Stimulated activated CD8-positive, alpha-beta memory T cell treated with anti-CD3 and anti-CD28 coated beads, Interleukin-15, amount 100 ng/mL, for 1 hour (primary cell): Measurements from ENCODE around the gene HIBADH.
A peak's percentile ranks its signal among the peaks of the same experiment; 100 is the strongest.

Experiments
- DNase-seq: peaks from one replicate; pipeline ENCODE4 v3.0.0-alpha.2; 2020; ENCODE audit warnings: low read depth

Gene HIBADH

GRCh38 chr7:27662490-27663205, at the start of gene HIBADH:
HIBADH (minus strand) TSS chr7:27662883; CDS start chr7:27662788, 95 bp downstream.
- peak; percentile 89 for DNase-seq

DNA sequence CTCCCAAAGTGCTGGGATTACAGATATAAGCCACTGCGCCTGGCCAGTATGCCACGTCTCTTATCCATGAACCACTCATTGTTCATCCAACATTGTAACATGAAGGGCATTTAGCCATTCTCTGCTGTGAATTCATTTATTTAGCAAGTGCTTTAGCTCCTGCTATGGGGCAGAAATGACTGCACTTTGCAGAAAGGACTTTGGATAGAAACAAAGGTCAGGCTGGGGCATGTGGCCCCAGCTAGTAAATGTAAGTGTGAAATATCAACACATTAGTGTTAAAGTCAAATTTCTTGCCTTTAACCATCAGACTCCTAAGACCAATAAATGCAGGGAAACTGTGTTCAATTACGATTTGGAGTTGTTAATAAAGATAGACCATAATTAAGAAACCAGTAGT, 49.5 kb upstream of the HIBADH start:
- DNase-seq: no peak

DNA sequence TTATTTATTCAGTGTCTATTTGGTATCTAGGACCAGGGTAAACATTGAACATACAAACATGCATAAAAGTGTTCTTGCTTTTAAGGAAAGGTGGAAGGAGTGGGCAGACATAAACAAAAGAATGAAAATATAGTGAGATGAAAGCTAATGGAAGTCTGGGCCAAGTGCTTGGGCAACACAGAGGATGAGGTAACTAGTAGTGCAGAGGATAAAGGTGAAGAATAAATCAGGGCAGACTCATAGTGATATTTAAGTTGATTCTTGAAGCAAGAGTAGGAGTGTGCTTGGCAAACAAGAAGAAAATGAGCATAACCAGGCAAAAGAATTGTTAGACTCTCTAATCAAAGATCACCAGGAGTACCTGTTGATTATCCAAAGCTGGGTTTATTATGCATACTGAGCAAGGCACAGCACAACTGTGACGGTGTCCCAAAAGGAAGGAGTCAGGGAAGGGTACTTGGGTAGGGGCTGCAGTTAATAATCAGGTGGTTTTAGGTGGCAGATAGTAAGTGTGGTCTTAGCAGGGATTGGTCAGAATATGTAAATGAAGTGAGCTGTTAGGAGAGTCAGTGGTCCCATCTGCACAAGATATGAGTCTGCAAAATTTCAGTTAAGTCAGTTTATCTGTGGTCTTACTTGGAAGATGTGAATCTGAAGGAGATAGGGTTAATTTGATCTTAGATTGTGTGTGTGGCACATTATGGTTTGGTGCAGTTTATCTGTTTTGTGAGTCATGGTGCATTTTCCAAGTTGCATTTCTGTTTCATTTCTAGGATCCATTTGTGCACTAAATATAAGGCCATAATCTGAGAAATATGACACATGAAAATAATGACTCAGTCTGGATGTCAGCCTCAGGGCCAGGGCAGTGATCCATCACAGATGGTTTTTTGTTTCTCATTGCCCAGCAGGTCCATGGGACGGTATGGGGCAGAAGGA, 46.7 kb upstream of the HIBADH start:
- DNase-seq: no peak

DNA sequence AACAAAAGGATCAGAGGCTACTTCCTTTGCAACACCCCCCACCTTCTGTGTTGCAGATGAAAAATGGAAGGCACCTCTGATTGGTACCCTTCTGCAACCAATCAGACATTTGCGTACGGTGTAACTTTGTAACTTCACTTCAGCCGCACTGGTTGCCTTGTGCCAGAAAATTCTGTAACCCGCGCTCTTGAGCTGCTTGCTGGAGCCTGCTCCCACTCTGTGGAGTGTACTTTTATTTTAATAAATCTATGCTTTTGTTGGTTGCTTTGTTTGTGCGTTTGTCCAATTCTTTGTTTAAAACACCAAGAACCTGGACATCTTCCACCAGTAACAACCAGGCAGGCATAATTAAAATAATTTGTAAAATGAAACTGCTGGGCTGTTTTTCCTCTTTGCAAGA, 45.8 kb upstream of the HIBADH start:
- no peak for DNase-seq

- no peak for DNase-seq
These were observed 42.5 kb upstream of the HIBADH start for GRCh38 chr7:27705200-27705594.

- DNase-seq: no peak
These were observed 41.9 kb upstream of the HIBADH start for GRCh38 chr7:27704422-27705199.

DNA sequence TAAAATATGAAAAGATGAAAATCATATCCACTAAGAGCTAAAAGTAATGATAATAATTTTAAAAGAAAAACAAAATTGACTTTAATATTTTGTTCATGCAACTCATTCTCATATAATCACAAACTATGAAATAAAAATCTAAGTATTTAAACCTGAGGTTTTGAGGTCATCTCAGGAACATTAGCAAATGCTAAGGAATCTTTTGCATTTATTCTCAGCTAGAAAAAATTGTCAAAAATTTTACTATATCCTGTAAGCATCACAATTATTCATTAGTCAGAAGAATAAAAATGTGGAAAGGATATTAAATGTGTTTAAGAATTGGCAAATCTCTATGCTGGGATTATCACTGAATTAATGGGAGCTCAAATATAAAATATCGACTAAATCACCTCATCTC, 40.5 kb upstream of the HIBADH start:
- no peak for DNase-seq

GRCh38 chr7:27700501-27700900, 37.8 kb upstream of the HIBADH start:
- DNase-seq: no peak

DNA sequence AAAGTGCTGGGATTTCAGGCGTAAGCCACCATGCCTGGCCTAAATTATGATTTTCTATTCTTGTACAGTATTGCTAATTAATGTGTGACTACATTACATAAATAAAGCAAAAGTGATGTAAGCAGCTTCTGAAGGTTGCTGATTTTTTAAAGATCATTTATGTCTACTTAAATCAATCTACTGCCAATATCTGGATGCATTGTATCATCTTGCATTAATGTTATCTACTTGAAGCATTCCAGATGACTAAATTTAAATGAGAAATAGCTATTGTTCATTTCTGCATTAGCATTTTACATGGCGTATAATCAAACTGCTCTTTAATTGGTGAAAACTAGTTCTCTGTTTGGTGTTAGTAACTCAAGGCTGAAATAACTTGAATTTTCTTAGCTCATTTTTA, 37.1 kb upstream of the HIBADH start:
- DNase-seq: no peak

DNA sequence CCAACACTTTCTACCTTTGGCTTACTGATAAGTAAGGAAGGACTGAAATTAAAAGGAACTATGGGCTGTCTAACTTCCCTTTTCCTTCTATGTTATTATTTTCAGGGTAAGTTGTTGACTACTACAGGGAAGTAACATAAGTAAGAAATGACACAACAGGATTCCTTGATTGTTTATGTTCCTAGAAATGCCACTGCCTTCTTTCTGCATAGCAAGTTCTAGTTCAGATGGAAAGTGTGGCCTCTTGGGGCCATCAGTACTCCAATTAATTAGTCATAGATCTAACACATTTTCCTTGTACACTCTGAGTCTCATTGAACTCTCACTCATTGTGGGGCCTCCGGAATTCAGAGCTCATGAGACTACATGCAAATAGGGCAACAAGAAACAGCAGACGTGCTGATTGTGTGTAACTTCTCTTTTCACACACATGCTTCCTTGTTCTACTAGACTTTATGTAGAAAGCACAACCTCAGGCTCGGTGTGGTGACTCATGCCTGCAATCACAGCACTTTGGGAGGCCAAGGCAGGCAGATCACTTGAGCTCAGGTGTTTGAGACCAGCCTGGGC, 35.3 kb upstream of the HIBADH start:
- DNase-seq: no peak

GRCh38 chr7:27695096-27695495, 32.4 kb upstream of the HIBADH start:
- DNase-seq: no peak

GRCh38 chr7:27693794-27694193, 31.1 kb upstream of the HIBADH start:
- DNase-seq: no peak

- no peak for DNase-seq
These were observed 28.0 kb upstream of the HIBADH start for GRCh38 chr7:27690649-27691048.

DNA sequence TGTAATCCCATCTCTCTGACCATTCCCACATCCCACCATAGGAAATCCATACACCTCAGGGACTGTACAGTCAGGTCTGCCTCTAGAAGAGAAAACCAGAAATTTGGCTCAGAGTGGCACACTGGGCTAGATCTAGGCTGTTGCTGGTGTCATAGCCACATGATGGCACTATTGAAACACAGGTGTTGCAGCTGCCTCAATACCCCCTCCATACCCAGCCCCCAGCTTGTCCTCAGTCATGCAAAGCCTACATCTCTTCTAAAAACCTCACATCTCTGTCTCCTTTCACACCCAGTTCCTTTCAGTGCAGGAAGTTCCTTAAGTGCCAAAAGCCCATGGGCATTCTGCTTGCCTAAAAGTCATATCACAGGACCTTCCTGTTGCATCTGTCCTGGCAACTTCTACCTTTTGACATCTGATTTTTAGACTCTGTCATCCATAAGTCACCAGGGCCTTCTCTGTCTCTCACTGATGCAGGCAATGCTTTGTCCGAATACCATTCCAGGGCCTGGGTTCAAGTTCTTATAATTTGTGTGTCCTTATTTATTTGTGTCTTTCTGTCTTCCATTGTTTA, 27.0 kb upstream of the HIBADH start:
- no peak for DNase-seq

- DNase-seq: no peak
These were observed 26.5 kb upstream of the HIBADH start for GRCh38 chr7:27689150-27689549.

GRCh38 chr7:27688646-27689045, 26.0 kb upstream of the HIBADH start:
- no peak for DNase-seq

DNA sequence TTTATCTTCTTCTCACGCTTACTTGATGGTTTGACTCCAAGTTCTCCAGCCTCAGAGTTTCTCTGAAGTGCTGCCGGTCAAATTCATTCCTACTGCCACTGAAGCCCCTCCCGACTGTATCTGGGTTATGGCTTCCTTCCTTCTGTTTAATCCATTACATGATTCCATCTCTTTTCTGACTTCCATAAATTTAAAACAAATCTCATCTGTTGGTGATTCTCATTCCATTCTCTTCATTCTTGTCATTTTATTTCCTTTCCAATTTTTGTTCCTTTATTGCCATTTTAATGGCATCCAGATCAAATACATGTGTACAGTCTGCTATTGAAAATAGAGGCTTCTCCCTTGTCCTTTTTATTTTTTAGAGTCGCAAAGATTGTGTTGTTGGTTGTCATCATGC, 25.4 kb upstream of the HIBADH start:
- no peak for DNase-seq

GRCh38 chr7:27686315-27686714, 23.6 kb upstream of the HIBADH start:
- no peak for DNase-seq

GRCh38 chr7:27685893-27686292, 23.2 kb upstream of the HIBADH start:
- DNase-seq: no peak

GRCh38 chr7:27685209-27685608, 22.5 kb upstream of the HIBADH start:
- no peak for DNase-seq

- DNase-seq: no peak
These were observed 21.8 kb upstream of the HIBADH start for GRCh38 chr7:27684491-27684890.

GRCh38 chr7:27680610-27681009, 17.9 kb upstream of the HIBADH start:
- DNase-seq: no peak
